ENCODE results near the gene LIG1. TPM values are rescaled to one million over a fixed set of nuclear protein-coding genes. Genes with fewer than 3 reads are reported as not detected.

The LIG1 gene
- total and polyA plus RNA-seq, 9 donors, result 12.3 to 36.2 (median 20.0) TPM

DNA sequence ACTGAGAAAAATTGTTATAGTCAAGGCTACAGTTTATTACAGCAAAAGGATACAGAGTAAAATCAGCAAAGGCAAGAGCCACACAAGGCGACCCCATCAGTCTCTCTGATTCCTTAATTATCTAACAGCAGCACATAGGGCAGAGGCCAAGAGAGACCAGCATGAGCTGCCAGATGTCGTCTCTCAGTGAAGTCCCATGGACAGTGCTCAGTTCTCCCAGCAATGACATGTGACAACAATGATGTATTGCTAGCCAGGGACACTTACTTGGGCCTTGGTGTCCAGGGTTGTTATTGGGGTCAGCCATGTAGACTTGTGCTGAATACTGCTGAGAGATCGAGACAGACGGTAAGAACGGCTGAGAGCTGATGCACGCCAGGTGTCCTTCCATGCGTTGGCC, 22.6 kb upstream of the LIG1 start:
- no peak overlapping the region for H3K4me3 ChIP-seq
- intact Hi-C loops (cut with DNase I), result no loop called here
- DNase-seq, result no peak
- H3K9me3 ChIP-seq, result no peaks in the 10 kb centered on the region
- no peak for TF ChIP-seq POLR2A (IDR thresholded peaks at IDR 0.05)
- no peak for TF ChIP-seq EP300 (IDR thresholded peaks at IDR 0.05)
- TF ChIP-seq, protein P1, sequence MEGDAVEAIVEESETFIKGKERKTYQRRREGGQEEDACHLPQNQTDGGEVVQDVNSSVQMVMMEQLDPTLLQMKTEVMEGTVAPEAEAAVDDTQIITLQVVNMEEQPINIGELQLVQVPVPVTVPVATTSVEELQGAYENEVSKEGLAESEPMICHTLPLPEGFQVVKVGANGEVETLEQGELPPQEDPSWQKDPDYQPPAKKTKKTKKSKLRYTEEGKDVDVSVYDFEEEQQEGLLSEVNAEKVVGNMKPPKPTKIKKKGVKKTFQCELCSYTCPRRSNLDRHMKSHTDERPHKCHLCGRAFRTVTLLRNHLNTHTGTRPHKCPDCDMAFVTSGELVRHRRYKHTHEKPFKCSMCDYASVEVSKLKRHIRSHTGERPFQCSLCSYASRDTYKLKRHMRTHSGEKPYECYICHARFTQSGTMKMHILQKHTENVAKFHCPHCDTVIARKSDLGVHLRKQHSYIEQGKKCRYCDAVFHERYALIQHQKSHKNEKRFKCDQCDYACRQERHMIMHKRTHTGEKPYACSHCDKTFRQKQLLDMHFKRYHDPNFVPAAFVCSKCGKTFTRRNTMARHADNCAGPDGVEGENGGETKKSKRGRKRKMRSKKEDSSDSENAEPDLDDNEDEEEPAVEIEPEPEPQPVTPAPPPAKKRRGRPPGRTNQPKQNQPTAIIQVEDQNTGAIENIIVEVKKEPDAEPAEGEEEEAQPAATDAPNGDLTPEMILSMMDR (IDR thresholded peaks at IDR 0.05), result no peak
- H3K36me3 ChIP-seq, result no peaks in the 10 kb centered on the region
- WGBS, 3 donors, result 73 to 76% (median 75%) methylated on average over 7 of the region's 7 CpGs
- H3K27me3 ChIP-seq, result no peaks in the 10 kb centered on the region
- no peak overlapping the region for H3K27ac ChIP-seq
- H3K4me1 ChIP-seq (ENCODE audit: insufficient read depth), result peaks cover 5% of the 10 kb centered on the region

DNA sequence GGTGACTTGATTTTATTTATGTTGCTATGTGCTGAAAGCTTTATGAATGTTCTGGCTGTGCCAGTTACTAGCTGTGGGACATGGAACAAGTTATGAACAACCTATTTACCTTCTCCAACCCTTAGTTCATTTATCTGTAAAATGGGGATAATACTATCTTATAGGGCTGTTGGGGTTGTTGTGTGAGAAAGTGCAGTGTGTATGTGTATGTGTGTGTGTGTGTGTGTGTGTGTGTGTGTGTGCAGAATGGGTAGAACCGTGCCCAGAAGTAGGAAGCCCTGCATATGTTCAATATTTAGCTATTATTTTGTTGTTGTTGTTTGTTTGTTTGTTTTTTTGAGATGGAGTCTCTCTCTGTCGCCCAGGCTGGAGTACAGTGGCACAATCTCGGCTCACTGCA, 20.7 kb upstream of the LIG1 start:
- DNase-seq, result no peak
- intact Hi-C loops (cut with DNase I), result no loop called here
- no peaks in the 10 kb centered on the region for H3K9me3 ChIP-seq
- WGBS, 3 donors, result 93 to 95% (median 93%) methylated on average over 3 of the region's 3 CpGs
- H3K36me3 ChIP-seq, result no peaks in the 10 kb centered on the region
- H3K27me3 ChIP-seq, result no peaks in the 10 kb centered on the region
- H3K27ac ChIP-seq, result no peak overlapping the region
- H3K4me3 ChIP-seq, result no peak overlapping the region
- no peaks in the 10 kb centered on the region for H3K4me1 ChIP-seq (ENCODE audit: insufficient read depth)
- no peak for TF ChIP-seq EP300 (IDR thresholded peaks at IDR 0.05)
- TF ChIP-seq POLR2A (IDR thresholded peaks at IDR 0.05), result no peak
- TF ChIP-seq, protein P1 (IDR thresholded peaks at IDR 0.05), result no peak

DNA sequence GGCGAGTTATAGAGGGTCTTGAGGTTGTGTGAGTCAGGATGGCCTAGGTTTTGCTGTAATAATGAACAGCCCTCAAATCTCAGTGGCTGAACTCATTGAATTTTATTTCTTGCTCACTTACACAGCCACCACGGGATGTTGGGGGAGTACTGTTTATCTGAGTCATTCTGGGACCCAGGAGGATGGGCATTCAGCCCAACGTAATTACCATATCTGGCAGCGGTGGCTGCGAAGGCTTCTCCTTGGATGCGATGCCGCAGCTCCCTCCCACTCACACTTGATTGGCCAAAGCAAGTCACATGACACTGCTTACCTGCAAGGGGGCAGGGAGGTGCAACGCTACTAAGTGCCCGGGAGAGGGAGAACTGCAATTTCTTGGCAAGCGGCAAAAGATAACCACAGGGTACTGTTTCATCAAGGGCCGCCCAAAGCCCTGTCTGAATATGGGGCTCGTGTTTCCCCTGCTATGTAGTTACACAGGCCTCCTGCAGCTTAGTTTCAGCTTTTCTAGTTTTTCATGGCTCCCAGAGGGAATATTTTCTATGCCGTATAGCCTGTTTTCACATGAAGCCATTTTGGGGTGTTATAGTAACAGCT, 20.2 kb upstream of the LIG1 start:
- no peaks in the 10 kb centered on the region for H3K9me3 ChIP-seq
- TF ChIP-seq, protein P1 (IDR thresholded peaks at IDR 0.05), result no peak
- TF ChIP-seq EP300 (IDR thresholded peaks at IDR 0.05), result no peak
- TF ChIP-seq POLR2A (IDR thresholded peaks at IDR 0.05), result no peak
- H3K4me1 ChIP-seq (ENCODE audit: insufficient read depth), result no peaks in the 10 kb centered on the region
- no peak overlapping the region for H3K4me3 ChIP-seq
- H3K27ac ChIP-seq, result no peak overlapping the region
- no peak for DNase-seq
- H3K27me3 ChIP-seq, result no peaks in the 10 kb centered on the region
- H3K36me3 ChIP-seq, result no peaks in the 10 kb centered on the region
- 71 to 78% (median 76%) methylated on average over 13 of the region's 13 CpGs for WGBS, 3 donors
- intact Hi-C loops (cut with DNase I), result no loop called here

DNA sequence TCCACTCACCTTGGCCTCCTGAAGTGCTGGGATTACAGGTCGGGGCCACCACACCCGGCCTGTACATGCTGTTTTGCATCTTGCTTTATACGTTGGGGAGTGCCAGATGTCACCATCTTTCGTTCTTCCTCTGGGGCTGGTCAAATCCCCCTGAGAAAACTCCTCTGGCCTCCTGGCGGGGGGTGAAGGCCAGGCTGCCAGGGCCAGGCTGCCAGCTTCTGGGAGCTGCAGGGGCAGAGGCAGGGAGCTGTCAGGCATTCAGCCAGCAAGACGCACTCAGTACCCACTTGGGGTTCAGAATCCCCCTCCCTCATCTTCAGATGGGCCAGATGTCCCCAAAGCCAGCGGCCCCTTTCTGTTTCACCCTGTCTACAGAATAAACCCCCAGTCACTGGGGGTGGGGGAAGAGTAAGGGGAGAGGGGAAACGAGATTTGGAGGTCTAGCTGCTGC, 16.4 kb upstream of the LIG1 start:
- Histone ChIP-seq H3K27me3 (no peaks in the 10 kb centered on the region), H3K4me1 (ENCODE audit: insufficient read depth) (no peaks in the 10 kb centered on the region), H3K36me3 (no peaks in the 10 kb centered on the region), H3K9me3 (no peaks in the 10 kb centered on the region), H3K4me3 (no peak overlapping the region), H3K27ac (no peak overlapping the region)
- TF ChIP-seq, protein P1 (IDR thresholded peaks at IDR 0.05), result no peak
- DNase-seq, result no peak
- intact Hi-C loops (cut with DNase I), result no loop called here
- WGBS, 3 donors, result 71 to 76% (median 76%) methylated on average over 8 of the region's 8 CpGs

All from ovary (tissue), 9 donors.